ENCODE measurements around the gene ALG1L2. TPM values are rescaled to one million over a fixed set of nuclear protein-coding genes. Genes with fewer than 3 reads are reported as not detected.
"Not testable (repeated sequence)": the region's sequence is repeated elsewhere in the genome, so short reads cannot be mapped to it uniquely, and the experiment has no call there.

ALG1L2 gene
- total RNA-seq, 1 donor from 2014 or later, result not detected

DNA sequence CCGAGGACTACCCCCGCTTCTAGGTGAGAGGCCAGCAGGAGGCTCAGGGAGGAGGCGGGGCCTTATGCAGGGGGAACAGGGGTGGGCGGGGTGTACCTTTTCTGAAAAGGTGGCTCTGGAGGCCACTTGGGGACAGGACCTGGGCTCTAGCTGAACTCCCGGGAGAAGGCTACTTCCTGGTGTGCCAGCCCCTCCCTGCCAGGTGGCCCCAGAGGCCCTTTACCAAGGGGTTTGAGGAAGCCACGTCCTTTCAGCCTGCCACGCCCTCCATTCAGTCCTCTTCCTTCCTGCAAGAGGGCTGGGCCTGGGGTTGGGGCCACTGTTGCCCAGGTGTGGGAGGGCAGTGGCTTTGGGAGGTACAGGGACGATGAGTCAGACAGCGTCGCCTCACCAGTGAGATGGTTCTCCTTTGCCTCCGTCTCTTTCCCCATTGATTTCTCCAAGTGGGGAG, 12.9 kb downstream of the ALG1L2 start:
- not testable (repeated sequence) for DNase-seq

DNA sequence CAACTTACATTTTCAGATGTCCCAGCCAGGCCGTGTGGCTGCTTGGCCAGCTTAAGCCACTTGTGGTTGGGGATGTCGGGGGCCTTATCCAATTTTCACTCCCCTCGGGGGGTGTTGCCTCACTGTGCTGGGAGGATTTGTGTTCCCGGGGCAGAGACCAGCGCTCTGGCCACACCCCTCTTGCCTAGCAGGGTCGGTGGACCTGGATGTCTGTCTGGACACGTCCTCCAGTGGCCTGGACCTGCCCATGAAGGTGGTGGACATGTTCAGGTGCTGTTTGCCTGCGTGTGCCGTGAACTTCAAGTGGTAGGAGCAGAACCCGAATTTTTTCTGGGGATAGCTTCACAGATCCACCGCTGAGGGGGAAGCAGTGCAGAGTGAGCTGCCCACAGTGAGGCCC, 14.2 kb downstream of the ALG1L2 start:
- not testable (repeated sequence) for DNase-seq

DNA sequence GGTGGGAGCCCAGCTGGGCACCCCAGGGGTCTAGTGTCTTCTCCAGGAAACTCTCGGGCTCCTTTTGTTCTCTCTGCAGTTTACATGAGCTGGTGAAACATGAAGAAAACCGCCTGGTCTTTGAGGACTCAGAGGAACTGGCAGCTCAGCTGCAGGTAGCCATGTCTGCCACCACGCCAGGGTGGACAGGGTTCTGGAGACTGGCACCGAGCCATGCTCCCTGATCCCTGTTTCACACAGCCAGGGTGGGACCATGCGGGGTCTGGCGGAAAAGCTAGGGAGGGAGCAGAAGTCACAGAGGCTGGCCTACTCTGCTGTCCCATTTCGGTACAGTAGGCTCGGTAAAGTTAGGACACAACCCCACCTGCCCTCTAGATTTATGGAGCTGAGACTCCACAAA, 15.5 kb downstream of the ALG1L2 start:
- not testable (repeated sequence) for DNase-seq

DNA sequence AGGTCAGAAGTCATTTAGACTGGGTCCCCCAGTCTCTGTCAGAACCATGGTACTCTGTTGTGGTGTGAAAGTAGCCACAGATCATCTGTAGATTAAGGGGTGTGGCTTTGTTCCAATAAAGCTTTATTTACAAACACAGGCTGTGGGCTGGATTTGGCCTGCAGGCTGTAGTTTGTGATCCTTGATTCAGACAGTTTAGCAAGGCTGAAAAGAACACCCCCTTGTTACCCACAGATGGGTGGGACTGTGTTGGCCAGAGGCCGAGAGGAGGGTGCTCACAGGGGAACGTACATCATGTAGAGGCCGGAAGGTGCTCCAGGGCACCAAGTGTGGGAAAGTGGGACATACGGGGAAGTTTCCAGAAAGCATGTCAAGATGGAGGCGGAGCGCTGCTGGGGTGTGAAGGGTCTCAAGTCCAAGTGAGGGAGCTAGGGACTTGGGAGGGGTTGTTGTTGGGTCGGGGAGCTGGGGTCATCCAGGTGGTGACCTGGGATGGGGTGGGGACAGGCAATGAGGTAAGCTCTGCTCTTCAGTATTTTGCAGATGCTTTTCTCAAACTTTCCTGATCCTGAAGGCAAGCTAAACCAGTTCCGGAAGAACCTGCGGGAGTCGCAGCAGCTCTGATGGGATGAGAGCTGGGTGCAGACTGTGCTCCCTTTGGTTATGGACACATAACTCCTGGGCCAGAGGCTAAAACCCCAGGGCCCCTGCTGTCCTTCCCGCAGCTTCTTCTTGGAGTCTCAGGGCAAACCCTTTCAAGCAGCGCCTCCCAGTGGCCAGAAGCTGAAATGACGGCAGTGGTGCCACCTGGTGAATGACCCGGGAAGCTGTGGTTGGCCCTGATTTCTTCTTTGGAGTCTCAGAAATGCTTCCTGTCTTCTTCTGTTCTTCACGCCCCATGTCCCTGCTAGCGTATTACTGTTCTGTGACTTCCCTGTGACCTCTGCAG, 16.3 kb downstream of the ALG1L2 start:
- not testable (repeated sequence) for DNase-seq

DNA sequence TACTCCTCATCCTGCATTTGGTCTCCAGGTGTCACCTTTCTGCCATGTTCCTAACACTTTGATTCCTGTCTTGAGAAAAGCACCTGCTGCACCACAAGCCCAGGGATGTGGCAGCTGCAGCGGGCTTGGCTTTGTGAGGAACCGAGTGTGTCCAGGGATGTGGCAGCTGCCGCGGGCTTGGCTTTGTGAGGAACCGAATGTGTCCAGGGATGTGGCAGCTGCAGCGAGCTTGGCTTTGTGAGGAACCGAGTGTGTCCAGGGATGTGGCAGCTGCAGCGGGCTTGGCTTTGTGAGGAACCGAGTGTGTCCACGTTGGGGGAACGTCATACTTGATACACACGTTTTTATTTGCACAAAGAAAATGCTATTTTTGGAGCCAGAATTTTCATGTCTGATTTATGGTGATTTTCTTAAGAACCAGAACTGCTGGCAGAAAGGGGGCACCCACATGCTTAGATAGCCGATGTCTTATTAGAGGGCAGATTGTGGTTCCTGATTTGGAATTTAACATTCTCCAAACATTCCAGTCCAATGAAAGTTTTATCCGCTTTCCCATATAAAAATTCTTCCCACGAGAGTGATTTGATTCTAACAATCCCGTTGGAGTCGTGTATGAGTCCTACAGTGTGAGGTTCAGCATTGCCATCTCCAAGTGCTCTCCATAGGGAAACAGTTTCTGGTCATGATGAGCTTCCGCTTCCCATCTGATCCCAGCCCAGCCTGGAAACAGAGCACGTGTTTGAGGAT, 17.2 kb downstream of the ALG1L2 start:
- DNase-seq, result not testable (repeated sequence)

DNA sequence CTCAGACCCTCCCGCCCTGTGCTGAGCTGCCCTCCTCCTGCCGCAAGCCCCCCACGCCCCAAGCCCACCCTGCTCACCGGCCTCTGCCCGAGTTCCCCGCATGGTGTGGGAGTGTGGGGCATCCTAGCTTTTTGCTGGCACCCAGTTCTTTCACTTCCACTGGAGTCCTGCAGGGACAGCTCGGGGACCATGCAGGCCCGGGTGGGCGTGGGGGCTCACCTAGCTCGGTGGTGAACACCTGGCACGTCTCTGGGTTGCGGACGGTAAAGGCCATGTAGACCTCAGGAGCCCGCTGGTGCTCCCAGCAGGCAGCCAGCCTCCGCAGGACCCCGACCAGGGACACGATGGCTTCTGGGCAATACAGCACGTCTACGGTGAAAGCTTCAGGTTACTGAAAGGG, 20.9 kb downstream of the ALG1L2 start:
- not testable (repeated sequence) for DNase-seq

DNA sequence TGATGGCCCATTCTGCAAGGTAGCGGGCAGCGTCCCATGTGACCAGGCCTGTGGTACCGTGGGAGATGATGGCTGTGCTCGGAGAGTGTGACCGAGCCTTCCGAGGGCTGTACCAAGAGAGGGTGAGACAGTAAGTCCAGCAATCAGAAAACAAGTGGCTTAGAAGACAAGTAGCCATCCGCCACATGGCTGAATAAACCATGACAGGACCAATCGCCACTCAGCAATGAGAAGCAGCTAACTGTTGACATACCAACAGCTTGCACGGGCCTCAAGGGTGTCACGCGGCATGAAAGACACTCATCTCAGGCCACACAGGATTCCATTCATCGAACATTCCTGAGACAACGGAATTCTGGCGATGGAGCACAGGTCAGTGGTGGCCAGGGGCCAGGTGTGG, 22.6 kb downstream of the ALG1L2 start:
- DNase-seq, result not testable (repeated sequence)

DNA sequence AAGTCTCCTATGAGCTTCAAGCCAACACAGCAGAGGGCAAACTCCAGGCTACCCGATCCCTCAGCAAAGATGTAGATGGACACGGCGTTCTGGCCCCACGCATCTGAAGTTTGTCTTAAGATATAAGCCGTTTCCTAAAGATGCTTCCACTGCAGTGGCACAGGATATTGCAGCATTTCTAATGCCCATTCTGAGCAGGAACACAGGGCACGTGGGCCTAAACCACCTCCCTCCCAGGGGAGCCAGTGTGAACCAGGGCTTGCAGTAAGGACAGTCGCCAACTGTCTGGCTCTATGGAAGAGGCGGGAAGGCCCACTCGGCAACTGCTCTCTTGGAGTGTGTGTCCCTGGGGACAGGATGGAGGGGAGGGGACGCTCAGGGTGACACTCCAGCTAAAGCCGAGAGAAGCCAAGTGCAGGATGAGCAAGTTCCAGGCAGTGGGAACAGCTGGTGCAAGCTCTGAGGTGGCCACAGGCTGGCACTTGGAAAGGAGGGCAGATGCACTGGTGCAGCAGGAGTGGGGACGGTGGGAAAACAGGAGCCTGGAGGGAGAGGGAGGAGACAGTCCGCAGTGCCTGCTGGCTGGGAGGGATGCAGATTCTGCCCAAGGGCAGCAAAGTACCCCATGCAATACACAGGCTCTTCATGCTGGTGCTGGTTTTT, 25.8 kb downstream of the ALG1L2 start:
- DNase-seq, result not testable (repeated sequence)

DNA sequence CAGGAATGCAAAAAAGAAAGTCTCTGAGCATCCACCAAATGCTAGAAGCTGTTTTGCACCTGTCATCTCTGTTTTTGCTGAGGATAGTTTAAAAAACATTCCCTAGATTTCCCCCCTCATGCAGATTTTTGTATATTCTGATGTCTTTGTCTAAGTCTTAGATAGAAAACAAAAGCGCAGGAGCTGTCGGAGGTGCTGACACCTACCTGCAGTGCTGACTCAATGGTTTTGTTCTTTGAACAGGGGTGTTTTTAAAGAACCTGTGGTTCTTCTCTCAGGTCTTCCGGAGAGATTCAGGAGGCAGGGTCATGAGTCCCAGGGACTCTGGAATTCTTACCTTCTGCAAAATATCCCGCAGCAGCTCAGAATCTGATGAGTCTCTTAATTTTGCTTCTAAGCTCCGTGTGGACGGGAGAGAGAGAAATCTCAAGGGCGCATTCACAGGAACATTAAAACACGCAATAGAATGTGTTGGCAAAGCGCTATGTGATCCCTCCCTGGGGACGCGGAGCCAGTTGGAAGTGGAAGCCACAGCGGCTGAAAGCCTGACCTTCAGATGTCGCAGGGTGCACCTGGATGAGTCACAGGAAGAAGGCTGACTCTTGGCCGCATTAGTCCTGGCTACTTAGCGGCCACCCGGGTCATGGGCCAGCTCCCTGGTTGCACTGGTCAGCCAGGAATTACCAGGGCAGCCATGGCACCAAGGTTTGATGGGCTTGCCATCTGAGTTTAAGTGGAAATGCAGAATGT, 27.4 kb downstream of the ALG1L2 start:
- not testable (repeated sequence) for DNase-seq

DNA sequence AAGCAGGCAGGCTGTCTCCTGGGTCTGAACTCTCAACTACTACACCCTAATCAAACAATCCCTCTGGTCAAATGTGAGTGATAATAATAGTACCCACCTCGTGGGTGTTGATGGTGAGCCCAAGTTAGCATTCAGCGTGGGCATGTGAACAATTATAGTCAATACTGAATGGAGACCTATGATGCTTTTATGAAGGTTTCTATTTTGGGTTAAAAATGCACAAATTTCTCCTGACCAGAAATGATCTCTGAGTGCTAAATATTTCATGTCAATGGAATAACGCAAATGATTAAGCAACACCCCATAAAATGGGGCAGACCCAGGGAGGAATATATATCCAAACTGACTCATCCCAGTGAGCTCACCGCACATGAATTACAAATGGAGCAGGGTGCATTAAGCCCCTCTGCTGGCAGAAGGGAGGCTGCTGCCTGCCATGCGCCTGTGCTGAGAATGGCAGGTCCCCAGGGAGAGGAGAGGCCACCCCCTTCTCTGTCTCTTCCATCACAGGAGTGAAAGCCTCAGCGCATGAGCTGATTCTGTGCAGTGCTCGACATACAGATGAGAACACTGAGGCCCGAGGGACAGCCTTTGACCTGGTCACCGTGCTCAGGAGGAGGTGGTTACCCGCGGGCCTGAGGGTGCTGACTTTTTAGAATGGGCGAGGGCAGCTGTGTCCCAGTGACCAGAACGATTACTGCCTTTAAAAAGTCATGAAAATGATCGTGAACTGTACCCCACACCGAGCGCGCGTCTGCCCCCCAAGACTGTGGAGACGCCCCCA, 28.9 kb downstream of the ALG1L2 start:
- peak; percentile 27 for DNase-seq

DNA sequence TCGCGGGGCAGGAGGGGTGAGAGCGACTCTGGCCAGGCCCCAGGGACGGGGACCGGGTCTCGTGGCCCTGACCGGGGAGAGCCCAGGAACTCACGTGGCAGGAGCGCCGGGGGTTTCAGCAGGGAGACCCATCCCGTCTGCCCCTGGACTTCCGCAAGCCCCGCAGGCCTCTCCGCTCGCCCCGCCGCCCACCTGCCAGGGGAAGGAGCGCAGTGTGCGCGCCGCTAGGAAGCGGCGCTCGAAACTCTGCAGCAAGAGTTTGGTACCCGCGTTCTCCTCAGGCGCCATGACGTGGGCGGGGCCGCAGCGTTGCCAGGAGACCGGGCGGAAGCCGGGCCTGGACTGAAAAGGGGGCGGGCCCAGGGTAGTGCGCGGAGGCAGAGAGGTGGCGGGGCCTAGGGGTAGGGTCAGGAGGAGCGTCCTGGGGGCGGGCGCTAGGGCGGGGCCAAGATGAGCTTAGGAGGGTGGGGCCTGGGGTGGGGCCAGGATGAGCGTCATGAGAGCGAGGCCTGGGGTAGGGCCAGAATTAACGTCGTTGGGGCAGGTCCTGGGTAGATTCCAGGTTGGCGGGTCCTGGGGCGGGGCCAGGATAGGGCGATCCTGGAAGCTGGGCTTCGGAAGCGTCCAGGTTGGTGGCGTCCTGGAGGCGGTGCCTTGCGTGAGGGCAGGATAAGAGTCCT, 29.7 kb downstream of the ALG1L2 start:
- peak; percentile 99 for DNase-seq

DNA sequence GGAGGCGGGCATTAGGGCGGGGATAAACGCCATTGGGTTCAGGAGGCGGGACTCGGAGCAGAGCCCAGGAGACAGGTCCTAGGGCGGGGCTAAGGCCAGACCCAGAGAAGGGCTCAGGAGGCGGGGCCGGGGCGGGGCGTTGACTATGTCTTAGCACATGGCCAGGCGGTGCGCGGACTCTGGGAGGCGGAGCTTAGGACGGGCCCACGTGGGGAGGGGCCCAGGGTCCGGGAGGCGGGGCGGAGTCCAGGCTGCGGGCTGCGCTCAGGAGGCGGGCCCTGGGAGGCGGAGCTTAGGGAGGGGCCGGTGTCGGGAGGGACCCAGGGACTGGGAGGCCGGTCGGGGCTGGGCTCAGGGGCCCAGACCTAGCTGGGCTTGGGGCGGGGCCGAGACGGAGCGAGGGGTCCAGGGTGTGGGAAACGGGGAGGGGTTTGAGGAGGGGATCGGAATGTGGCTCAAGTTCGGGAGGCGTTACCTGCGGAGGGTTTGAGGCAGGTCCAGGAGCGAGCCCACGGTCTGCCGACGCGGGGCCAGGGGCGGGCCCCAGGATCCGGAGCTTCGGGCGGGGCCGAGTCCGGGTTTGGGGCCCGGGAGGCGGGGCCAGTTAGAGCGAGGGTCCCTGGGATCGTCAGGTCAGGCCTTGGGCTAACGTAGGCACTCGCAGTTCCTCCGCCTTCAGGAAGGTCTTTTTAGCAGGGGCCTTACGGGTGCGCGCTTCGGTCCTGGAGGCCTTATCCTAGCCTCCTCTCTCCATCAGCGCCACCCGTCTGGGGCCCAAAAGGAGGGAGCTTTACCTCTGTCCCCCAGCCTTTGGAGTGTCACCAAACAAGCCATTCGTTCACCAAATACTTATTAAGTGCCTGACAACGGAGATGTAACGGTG, 30.5 kb downstream of the ALG1L2 start:
- DNase-seq, result peak; percentile 95

DNA sequence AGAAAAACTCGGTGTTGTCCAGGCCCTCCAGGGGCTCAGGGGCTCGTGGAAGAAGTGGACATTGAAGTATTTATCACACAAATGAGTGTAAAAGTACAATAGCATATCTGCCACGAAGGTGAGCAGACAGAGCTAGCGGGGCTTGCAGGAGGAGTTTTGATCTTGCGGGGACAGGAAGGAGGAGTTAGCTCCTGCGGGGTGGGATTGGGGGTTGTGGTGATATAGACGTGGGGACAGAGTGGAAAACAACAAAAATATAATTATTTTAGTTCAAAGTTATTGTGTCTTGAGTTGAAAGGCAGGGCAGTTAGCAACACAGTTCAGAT, 31.1 kb downstream of the ALG1L2 start:
- not testable (repeated sequence) for DNase-seq

DNA sequence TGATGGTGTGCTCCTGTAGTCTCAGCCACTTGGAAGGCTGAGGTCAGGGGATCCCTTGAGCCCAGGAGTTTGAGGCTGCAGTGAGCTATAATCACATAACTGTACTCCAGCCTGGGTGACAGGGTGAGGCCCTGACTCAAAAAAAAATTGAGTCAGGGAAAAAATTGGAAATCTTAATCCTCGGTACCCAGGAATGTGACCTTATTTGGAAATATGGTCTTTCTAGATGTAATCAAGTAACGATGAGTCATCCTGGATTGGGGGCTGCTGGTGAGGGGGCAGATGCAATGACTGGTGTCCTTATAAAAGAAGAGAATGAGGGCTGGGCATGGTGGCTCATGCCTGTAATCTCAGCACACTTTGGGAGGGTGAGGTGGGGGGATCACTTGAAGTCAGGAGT, 33.8 kb downstream of the ALG1L2 start:
- not testable (repeated sequence) for DNase-seq

DNA sequence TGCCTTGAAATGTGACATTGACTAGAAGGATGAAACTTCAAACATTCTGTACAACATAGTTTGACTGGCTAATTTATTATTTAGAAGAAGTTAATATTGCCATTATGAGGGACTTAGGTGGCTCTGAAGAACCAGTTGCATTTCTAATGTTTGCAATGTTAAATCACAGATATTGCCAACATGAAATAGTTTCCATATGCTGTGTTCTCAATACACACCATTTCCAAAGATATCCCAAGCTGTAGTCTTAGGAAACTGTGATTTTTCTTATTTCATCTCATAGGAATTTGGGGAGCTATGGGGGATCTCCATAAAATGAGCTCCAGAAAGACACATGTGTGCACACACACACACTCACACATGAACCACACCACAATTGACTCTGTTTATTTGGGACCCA, 36.3 kb downstream of the ALG1L2 start:
- DNase-seq, result no peak

DNA sequence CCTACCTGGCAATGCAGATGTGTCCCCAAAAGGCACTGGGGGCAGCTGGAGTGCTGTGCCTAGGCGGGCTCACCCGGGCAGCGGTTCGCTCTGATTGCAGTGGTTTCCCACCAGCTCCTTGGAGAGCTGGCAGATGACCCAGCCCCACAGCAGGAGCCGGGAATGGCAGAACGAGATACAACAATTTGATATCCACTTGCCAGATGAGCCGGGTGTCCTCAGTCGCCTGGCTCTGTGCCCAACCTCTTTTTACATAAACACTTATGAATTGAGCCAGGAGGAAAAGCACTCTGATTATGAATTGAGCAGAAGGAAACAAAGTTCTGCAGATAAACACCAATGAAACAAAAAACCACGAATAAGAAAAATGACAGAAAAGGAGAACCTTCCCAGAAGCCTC, 38.2 kb downstream of the ALG1L2 start:
- peak; percentile 33 for DNase-seq

DNA sequence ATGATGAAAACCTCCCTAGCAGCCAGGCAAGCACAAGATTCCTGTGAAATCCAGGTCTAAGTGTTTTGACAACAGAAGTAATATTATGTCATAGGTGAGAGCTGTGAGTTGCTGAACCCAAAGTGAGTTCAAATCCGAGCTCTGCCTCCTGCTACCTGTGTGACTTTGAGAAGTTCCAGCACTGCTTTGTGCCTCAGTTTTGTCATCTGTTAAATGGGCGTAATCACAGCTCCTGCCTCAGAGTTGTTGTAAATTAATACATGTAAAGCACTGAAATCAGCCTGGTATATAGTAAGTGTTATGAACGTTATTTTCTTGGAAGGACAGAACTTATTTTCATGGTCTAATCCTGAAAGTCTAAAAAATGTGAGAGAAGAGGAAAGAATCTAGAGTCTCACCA, 38.7 kb downstream of the ALG1L2 start:
- not testable (repeated sequence) for DNase-seq

DNA sequence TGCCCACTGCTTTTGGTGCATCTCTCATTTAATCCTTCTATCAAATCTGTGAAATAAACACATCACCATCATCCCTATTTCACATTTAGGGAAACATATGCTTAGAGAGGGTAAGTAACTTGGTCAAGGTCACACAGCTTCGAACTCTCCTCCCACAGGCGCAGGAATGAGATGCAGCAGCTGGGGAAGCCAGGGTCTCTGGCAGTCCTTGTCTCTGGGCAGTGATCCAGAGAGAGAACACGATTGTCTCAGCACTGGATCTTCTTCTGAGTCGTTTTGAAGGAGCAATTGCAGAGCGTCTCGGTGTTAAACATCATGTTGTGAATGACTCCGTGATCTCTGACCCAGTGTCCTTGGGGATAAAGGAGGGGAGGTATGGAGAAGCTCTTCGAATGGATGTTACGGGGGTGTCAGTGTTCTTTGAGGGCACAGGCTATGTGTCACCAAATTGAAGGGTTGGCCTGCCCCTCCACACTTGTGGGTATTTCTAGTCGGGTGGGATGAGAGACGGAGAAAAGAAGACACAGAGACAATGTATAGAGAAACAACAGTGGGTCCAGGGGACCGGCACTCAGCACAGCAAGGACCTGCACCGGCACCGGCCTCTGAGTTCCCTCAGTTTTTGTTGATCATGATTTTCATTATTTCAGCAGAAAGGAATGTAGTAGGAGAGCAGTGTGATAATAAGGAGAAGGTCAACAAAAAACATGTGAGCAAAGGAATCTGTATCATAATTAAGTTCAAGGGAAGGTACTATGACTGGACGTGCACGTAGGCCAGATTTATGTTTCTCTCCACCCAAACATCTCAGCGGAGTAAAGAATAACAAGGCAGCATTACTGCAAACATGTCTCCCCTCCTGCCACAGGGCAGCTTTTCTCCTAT, 41.5 kb downstream of the ALG1L2 start:
- DNase-seq, result not testable (repeated sequence)

DNA sequence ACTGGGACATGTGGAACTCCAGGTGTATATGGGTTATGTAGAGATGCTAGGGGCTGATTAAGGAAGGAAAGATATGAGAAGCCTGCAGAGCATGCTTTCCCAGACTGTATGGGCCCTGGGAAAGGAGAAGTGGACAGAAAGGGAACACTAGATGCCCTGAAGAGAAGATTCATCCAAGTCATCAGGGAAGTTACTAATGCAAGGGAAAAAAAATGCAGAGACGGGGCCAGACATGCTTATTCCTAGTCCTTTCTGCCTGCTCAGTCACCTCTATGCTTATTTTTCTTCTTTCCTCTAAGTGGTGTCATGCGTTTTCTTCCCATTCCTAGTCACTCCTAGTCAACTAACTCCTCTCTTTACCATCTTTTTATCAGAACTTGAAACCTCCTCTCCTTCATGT, 43.8 kb downstream of the ALG1L2 start:
- DNase-seq, result not testable (repeated sequence)

All from dermis blood vessel endothelial cell (primary cell).